Measurements from ENCODE around the gene DUSP28. TPM values are rescaled to one million over a fixed set of nuclear protein-coding genes. Genes with fewer than 3 reads are reported as not detected.
"Not testable (repeated sequence)": the region's sequence is repeated elsewhere in the genome, so short reads cannot be mapped to it uniquely, and the experiment has no call there.

The DUSP28 gene
- total and polyA plus RNA-seq, 4 donors: 4.1 to 11.0 (median 7.9) TPM

DNA sequence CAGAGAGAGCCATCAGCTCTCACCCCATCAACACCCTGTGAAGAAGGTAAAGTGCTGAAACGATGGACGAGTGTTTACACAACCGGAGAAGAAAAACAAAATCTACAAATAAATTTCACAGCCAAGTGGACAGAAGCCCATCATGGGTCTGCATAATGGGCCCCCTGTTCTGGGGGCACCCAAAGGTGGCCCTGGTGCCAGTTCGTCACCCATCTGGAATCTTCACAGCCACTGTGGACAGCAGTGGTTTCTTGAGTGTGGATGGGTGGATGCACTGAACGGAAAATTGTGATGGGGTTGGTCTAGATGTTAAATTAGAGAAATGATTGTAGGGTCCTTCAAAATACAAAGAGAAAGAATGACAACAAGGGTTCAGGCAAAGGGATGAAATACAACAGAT is 41.2 kb upstream of the DUSP28 start:
- peaks cover 9% of the 10 kb centered on the region for H3K4me1 ChIP-seq (ENCODE audit: control insufficient read depth, insufficient read depth, low read length)
- no peak for DNase-seq (ENCODE audit: low read depth in 4 of 6, low spot score in 6 of 6)
- no peak overlapping the region for H3K27ac ChIP-seq (ENCODE audit: low read depth, low read length)
- 88% methylated on average over 2 of the region's 5 CpGs for WGBS (ENCODE audit: insufficient coverage)
- H3K36me3 ChIP-seq (ENCODE audit: control insufficient read depth, insufficient read depth, low read length): peaks cover 25% of the 10 kb centered on the region
- H3K9me3 ChIP-seq (ENCODE audit: control insufficient read depth, insufficient read depth, low read length): no peaks in the 10 kb centered on the region
- no peak overlapping the region for H3K4me3 ChIP-seq (ENCODE audit: low read depth, low read length)
- H3K27me3 ChIP-seq (ENCODE audit: control insufficient read depth, insufficient read depth, low read length): peaks cover 15% of the 10 kb centered on the region

DNA sequence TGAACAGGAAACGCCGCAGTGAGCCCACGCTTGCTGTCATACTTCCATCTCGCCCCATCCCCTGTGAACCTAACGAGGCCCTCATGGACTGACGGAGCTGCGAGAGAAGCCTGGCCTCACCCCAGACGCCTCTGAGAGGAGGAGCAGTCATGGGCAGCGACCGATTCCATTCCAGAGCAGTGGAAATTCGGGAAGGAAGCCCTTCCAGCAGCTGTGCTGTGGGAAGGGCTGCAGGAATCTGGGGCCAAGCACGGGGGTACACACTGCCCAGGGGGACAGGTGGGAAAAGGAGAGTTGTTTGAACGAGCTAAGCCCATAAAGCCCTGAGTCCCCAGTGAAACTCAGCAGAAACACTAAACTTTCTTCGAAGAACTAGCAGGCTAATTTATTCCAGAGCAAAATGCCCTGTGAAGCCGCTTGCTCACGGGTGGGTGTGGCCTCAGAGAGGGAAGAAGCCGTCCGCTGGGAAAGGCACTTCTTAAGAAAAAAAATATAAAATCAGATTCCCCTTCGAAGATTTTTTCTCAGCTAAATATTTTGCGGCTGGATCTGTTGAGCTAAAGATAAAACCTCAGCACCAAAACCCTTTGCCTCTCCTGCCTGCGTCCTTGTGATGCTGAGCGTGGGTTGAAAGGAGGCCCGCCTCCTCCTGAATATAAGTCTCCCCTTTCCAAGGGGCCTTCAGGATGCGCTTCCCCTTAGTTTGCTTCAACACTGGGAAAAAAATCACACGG is 40.6 kb upstream of the DUSP28 start:
- Histone ChIP-seq H3K36me3 (ENCODE audit: control insufficient read depth, insufficient read depth, low read length) (peaks cover 27% of the 10 kb centered on the region), H3K27ac (ENCODE audit: low read depth, low read length) (no peak overlapping the region), H3K27me3 (ENCODE audit: control insufficient read depth, insufficient read depth, low read length) (peaks cover 15% of the 10 kb centered on the region), H3K4me1 (ENCODE audit: control insufficient read depth, insufficient read depth, low read length) (peaks cover 9% of the 10 kb centered on the region), H3K4me3 (ENCODE audit: low read depth, low read length) (no peak overlapping the region), H3K9me3 (ENCODE audit: control insufficient read depth, insufficient read depth, low read length) (no peaks in the 10 kb centered on the region)
- peak in 2 of 6 donors; percentile 7 to 17 for DNase-seq (ENCODE audit: low read depth in 4 of 6, low spot score in 6 of 6)
- 41% methylated on average over 17 of the region's 25 CpGs for WGBS (ENCODE audit: insufficient coverage)

DNA sequence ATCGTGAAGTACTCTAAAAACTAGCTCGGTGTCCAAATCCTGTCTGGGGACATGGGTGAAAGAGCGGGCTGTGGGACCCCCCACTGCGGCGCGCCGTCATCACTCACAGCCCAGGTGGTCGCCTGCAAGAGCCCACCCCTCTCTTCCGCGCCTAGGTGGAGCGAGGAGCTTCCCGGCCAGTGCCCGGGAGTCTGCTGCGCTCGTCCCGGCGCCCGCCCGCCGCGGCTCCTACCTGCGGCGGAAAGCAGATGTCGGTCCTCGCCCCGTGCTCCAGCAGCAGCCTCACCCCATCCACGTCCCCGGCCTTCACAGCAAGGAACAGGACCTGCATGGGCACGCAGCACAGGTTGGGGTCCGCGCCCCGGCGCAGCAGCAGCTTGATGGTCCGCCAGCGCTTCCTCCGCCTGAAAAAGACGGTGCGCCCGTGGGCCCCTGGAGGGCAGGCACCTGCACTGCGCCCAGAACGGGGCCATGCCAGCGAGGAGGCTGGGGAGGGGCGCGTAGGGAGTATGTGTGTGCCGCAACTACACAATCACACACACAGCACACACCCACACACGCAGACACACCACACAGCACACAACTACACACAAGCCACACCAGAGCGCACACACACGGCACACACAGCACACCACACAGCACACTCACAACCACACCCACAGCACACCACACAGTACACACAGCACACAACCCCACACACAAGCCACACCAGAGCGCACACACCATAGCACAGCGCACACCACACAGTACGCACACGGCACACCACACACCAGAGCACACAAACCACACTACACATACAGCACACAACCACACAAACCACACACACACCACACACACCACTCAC is 39.8 kb upstream of the DUSP28 start:
- 18% methylated on average over 45 of the region's 52 CpGs for WGBS (ENCODE audit: insufficient coverage)
- no peak overlapping the region for H3K4me3 ChIP-seq (ENCODE audit: low read depth, low read length)
- H3K9me3 ChIP-seq (ENCODE audit: control insufficient read depth, insufficient read depth, low read length): no peaks in the 10 kb centered on the region
- peaks cover 15% of the 10 kb centered on the region for H3K27me3 ChIP-seq (ENCODE audit: control insufficient read depth, insufficient read depth, low read length)
- peak in 1 of 6 donors; percentile 3 for DNase-seq (ENCODE audit: low read depth in 4 of 6, low spot score in 6 of 6)
- H3K27ac ChIP-seq (ENCODE audit: low read depth, low read length): no peak overlapping the region
- peaks cover 30% of the 10 kb centered on the region for H3K36me3 ChIP-seq (ENCODE audit: control insufficient read depth, insufficient read depth, low read length)
- peaks cover 9% of the 10 kb centered on the region for H3K4me1 ChIP-seq (ENCODE audit: control insufficient read depth, insufficient read depth, low read length)

DNA sequence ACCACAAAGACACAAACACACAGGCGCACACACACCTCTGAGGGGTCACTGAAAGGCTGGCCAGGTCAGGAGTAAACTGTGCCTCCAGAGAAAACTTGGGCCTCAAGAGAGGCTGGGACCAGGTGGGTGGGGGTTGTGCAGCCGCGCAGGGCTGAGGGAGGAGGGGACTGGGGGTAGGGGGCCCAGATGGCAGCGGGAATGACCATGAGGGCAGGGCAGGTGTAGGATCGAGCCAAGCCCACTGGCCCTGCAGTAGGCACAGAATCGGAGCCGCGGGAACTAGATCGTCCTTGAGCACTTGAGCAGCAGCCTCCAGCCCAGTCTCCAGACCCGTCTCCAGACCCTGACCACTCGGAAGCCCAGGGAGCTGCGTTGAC is 39.2 kb upstream of the DUSP28 start:
- peaks cover 15% of the 10 kb centered on the region for H3K27me3 ChIP-seq (ENCODE audit: control insufficient read depth, insufficient read depth, low read length)
- H3K4me1 ChIP-seq (ENCODE audit: control insufficient read depth, insufficient read depth, low read length): peaks cover 9% of the 10 kb centered on the region
- H3K4me3 ChIP-seq (ENCODE audit: low read depth, low read length): no peak overlapping the region
- DNase-seq (ENCODE audit: low read depth in 4 of 6, low spot score in 6 of 6): no peak
- H3K27ac ChIP-seq (ENCODE audit: low read depth, low read length): no peak overlapping the region
- peaks cover 36% of the 10 kb centered on the region for H3K36me3 ChIP-seq (ENCODE audit: control insufficient read depth, insufficient read depth, low read length)
- H3K9me3 ChIP-seq (ENCODE audit: control insufficient read depth, insufficient read depth, low read length): no peaks in the 10 kb centered on the region
- 94% methylated on average over 12 of the region's 12 CpGs for WGBS (ENCODE audit: insufficient coverage)

DNA sequence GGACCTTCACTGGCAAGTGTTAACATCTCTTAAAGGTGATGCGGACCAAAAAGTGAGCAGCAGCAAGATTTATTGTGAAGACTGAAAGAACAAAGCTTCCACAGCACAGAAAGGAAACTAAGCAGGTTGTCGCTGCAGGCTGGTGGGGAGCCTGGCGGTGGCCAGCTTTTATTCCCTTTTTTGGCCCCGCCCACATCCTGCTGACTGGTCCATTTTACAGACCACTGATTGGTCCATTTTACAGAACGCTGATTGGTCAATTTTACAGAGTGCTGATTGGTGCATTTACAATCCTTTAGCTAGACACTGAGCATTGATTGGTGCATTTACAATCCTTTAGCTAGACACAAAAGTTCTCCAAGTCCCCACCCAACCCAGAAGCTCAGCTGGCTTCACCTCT is 38.3 kb upstream of the DUSP28 start:
- H3K4me3 ChIP-seq (ENCODE audit: low read depth, low read length); DNase-seq (ENCODE audit: low read depth in 4 of 6, low spot score in 6 of 6); H3K27ac ChIP-seq (ENCODE audit: low read depth, low read length); H3K9me3 ChIP-seq (ENCODE audit: control insufficient read depth, insufficient read depth, low read length); H3K4me1 ChIP-seq (ENCODE audit: control insufficient read depth, insufficient read depth, low read length): not testable (repeated sequence)
- WGBS (ENCODE audit: insufficient coverage): 92% methylated on average over 5 of the region's 5 CpGs
- Histone ChIP-seq H3K27me3 (ENCODE audit: control insufficient read depth, insufficient read depth, low read length) (peaks cover 15% of the 10 kb centered on the region), H3K36me3 (ENCODE audit: control insufficient read depth, insufficient read depth, low read length) (peaks cover 44% of the 10 kb centered on the region)

DNA sequence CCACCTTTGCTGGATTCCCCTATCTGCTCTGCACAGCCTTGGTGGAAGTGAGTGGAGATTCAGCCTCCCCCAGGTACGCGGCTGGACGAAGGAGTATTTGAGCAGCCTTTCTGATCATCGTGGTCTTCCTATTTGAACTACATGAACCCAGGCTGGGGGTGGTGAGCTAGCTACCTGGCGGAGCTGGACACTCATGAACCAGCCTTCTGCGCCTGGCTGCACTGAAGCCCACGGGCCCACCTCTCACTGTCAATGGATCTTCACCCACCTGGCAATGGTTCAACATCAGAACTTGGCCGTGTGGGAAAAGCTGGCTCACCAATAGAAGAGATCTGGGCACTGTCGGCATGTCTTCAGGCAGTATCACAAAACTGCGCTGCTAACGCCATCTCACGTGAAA is 37.8 kb upstream of the DUSP28 start:
- Histone ChIP-seq H3K9me3 (ENCODE audit: control insufficient read depth, insufficient read depth, low read length) (no peaks in the 10 kb centered on the region), H3K27me3 (ENCODE audit: control insufficient read depth, insufficient read depth, low read length) (peaks cover 15% of the 10 kb centered on the region), H3K4me1 (ENCODE audit: control insufficient read depth, insufficient read depth, low read length) (peaks cover 9% of the 10 kb centered on the region), H3K27ac (ENCODE audit: low read depth, low read length) (no peak overlapping the region), H3K4me3 (ENCODE audit: low read depth, low read length) (no peak overlapping the region), H3K36me3 (ENCODE audit: control insufficient read depth, insufficient read depth, low read length) (peaks cover 50% of the 10 kb centered on the region)
- DNase-seq (ENCODE audit: low read depth in 4 of 6, low spot score in 6 of 6): no peak
- whole genome bisulfite sequencing (ENCODE audit: insufficient coverage): 94% methylated on average over 12 of the region's 12 CpGs

DNA sequence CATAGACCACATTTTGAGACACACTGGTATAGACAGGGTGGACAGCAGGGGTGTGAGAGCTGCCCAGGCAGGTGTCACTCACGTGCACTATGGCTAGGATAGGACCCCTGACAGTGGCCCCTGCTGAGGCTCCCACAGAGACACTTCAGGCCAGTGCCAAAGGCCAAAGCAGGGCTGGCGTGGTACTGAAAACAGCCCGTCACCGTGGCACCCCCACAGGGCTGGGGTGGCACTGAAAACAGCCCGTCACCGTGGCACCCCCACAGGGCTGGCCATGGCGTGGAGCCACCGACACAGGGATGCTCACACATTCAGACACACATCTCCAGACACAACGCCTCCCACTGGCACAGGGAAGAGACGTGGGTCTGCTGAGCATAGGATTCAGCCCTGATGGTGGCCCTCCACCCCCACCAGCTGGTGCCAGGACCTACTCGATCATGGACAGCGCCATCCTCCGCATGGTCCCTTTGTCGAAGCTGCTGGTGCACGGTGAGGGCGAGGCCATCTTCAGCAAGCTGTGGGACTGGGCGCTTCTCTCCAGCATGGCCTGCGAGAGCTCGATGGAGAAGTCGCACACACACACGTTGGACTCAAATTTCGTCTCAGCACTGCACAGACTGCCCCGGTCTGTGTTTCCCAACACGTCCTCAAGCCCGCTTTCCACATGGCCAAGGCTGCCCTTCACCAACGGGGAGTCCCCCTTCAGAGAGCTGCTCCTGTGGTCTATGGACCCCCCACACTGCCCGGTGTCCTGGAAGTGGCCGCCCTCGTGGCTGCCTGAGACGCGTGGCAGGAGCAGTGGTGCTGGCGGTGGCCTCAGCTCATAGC is 36.5 kb upstream of the DUSP28 start:
- Histone ChIP-seq H3K4me1 (ENCODE audit: control insufficient read depth, insufficient read depth, low read length) (peaks cover 9% of the 10 kb centered on the region), H3K36me3 (ENCODE audit: control insufficient read depth, insufficient read depth, low read length) (peaks cover 59% of the 10 kb centered on the region), H3K4me3 (ENCODE audit: low read depth, low read length) (no peak overlapping the region), H3K27me3 (ENCODE audit: control insufficient read depth, insufficient read depth, low read length) (peaks cover 15% of the 10 kb centered on the region), H3K9me3 (ENCODE audit: control insufficient read depth, insufficient read depth, low read length) (no peaks in the 10 kb centered on the region), H3K27ac (ENCODE audit: low read depth, low read length) (no peak overlapping the region)
- WGBS (ENCODE audit: insufficient coverage): 97% methylated on average over 32 of the region's 32 CpGs
- no peak for DNase-seq (ENCODE audit: low read depth in 4 of 6, low spot score in 6 of 6)

DNA sequence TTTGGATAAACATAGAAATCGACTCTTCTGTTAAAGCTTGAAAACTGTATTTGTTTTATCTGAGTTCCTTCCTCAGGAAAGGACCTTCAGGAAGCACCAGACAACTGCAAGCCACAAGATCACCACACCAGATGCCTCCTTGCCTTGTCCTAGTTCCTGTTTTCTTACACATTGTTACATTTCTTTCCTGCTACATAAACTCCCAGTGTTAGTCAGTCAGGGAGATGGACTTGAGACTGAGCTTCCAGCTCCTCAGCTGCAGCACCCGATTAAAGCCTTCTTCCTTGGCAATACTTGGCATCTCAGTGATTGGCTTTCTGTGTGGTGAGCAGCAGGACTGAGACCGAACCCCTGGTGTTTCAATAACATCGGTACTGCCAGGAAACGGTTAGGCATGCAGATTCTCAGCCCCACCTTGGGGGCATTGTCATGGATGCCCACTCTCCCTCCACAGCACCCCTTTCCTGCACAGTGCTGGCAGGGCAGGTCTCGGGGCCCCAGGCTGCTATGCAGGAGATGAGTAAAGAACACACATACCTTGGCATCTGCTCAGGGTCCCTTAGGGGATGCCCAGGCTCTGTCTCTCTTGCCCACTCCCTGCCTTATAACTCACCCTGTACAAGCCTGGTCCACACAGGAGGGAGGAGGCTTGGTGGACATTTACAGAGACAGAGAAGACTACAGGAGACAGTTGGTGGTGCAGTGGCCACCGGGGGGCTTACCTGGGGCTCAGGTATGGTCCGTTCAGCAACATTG is 35.0 kb upstream of the DUSP28 start:
- no peaks in the 10 kb centered on the region for H3K9me3 ChIP-seq (ENCODE audit: control insufficient read depth, insufficient read depth, low read length)
- peaks cover 6% of the 10 kb centered on the region for H3K4me1 ChIP-seq (ENCODE audit: control insufficient read depth, insufficient read depth, low read length)
- H3K27me3 ChIP-seq (ENCODE audit: control insufficient read depth, insufficient read depth, low read length): peaks cover 5% of the 10 kb centered on the region
- DNase-seq (ENCODE audit: low read depth in 4 of 6, low spot score in 6 of 6): no peak
- WGBS (ENCODE audit: insufficient coverage): 98% methylated on average over 6 of the region's 8 CpGs
- H3K4me3 ChIP-seq (ENCODE audit: low read depth, low read length): no peak overlapping the region
- H3K27ac ChIP-seq (ENCODE audit: low read depth, low read length): no peak overlapping the region
- peaks cover 73% of the 10 kb centered on the region for H3K36me3 ChIP-seq (ENCODE audit: control insufficient read depth, insufficient read depth, low read length)

DNA sequence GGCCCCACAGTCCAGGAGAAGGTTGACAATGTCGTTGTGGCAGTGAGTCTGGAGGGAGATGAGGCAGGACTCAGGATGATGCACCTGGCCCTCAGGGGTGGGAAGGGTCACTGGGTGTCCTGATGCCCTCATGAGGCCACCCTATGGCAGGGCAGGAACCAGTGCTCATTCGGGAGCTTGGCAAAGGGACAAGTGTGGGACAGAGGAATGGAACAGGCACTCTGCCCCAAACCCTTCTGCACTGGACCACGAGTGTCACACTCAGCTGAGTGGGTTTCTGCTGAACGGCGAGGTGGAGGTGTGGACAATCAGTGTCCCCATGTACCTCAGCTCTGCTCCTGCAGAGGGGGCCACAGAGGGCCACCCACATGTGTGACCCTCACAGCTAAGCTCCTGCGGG is 34.4 kb upstream of the DUSP28 start:
- H3K27me3 ChIP-seq (ENCODE audit: control insufficient read depth, insufficient read depth, low read length): no peaks in the 10 kb centered on the region
- H3K4me1 ChIP-seq (ENCODE audit: control insufficient read depth, insufficient read depth, low read length): no peaks in the 10 kb centered on the region
- H3K4me3 ChIP-seq (ENCODE audit: low read depth, low read length): no peak overlapping the region
- peaks cover 68% of the 10 kb centered on the region for H3K36me3 ChIP-seq (ENCODE audit: control insufficient read depth, insufficient read depth, low read length)
- H3K9me3 ChIP-seq (ENCODE audit: control insufficient read depth, insufficient read depth, low read length): no peaks in the 10 kb centered on the region
- no peak overlapping the region for H3K27ac ChIP-seq (ENCODE audit: low read depth, low read length)
- DNase-seq (ENCODE audit: low read depth in 4 of 6, low spot score in 6 of 6): no peak
- over 99% methylated on average over 6 of the region's 6 CpGs for WGBS (ENCODE audit: insufficient coverage)
